Panc1 (cell line): ENCODE measurements around the gene CDC42BPA. TPM values are rescaled to one million over a fixed set of nuclear protein-coding genes. Genes with fewer than 3 reads are reported as not detected.

Experiments used
- ATAC-seq: fragments of 200-7000 bp; cut with Tn5 transposase; 2 replicates; pipeline ENCODE4 v1.9.1; 2020; ENCODE audit warnings: mild to moderate bottlenecking, moderate library complexity
- BruUV-seq: library from RNA; stranded (reverse); fragments of 400-500 nt; replicated peaks from 2 replicates; lab custom pipeline; 2021; lab: Mats Ljungman, UMichigan
- CTCF ChIA-PET: fragments of 300-600 bp; sonication (Branson Sonifier 250); formaldehyde crosslinking; loops from one replicate; lab custom pipeline; 2022; ENCODE audit warnings: antibody characterized with exemption; lab: Charles Lee
- POLR2A ChIA-PET: fragments of 300-600 bp; sonication (Branson Sonifier 250); formaldehyde crosslinking; loops from one replicate; lab custom pipeline; 2022; ENCODE audit warnings: antibody characterized with exemption; lab: Charles Lee
- DNase-seq: peaks from one replicate; pipeline ENCODE4 v3.0.0-alpha.2; 2010; ENCODE audit warnings: low read depth, low spot score
- H3K27ac ChIP-seq: 2 replicates; pipeline ENCODE4 v1.5.1; 2011; ENCODE audit warnings: mild to moderate bottlenecking, low read length, inconsistent platforms
- H3K27me3 ChIP-seq: fragments of 200-500 bp; sonication (Bioruptor generic); 2 replicates; pipeline ENCODE4 v1.6.0; 2014; ENCODE audit warnings: low read length, inconsistent platforms; ENCODE audit not compliant: control insufficient read depth, insufficient read depth
- H3K36me3 ChIP-seq: fragments of 200-500 bp; sonication (Bioruptor generic); 2 replicates; pipeline ENCODE4 v1.5.1; 2014; ENCODE audit warnings: inconsistent platforms, mild to moderate bottlenecking, low read length, moderate library complexity; ENCODE audit not compliant: control insufficient read depth, insufficient read depth
- H3K4me1 ChIP-seq: 2 replicates; pipeline ENCODE4 v1.5.1; 2011; ENCODE audit warnings: inconsistent platforms, mild to moderate bottlenecking, low read length, moderate library complexity; ENCODE audit not compliant: control insufficient read depth, insufficient read depth
- H3K4me3 ChIP-seq, 2 experiments: 2 replicates each; pipeline ENCODE4 v1.5.1; 2011 to 2012; ENCODE audit warnings: low read depth in 2 of 2, low read length in 2 of 2, mild to moderate bottlenecking in 2 of 2, inconsistent platforms in 1 of 2, moderate library complexity in 1 of 2
- H3K9me3 ChIP-seq: fragments of 200-500 bp; sonication (Bioruptor generic); 2 replicates; pipeline ENCODE4 v1.5.1; 2014; ENCODE audit warnings: low read depth, mild to moderate bottlenecking, inconsistent platforms, low read length, moderate library complexity; ENCODE audit not compliant: control insufficient read depth, insufficient read depth
- CTCF ChIP-seq: fragments of 450-650 bp; IDR thresholded peaks from 2 replicates; pipeline ENCODE4 v1.5.1; 2017; ENCODE audit warnings: mild to moderate bottlenecking
- POLR2AphosphoS5 ChIP-seq: IDR thresholded peaks from 2 replicates; pipeline ENCODE4 v1.6.1; 2012; ENCODE audit warnings: mild to moderate bottlenecking, low read depth, low read length, moderate library complexity
- REST ChIP-seq, 2 experiments: IDR thresholded peaks; 2 replicates each; pipeline ENCODE4 v1.6.1; 2011 to 2012; ENCODE audit warnings: low read depth in 2 of 2, control low read depth in 1 of 2, low read length in 1 of 2, mild to moderate bottlenecking in 1 of 2, moderate library complexity in 1 of 2; ENCODE audit not compliant: insufficient read depth in 1 of 2
- SIN3A ChIP-seq: IDR thresholded peaks from 2 replicates; pipeline ENCODE4 v1.6.1; 2012; ENCODE audit warnings: low read depth, mild to moderate bottlenecking, low read length, moderate library complexity, borderline replicate concordance; ENCODE audit not compliant: insufficient read depth
- TCF7L2 ChIP-seq: IDR thresholded peaks from 2 replicates; pipeline ENCODE4 v1.6.1; 2011; ENCODE audit warnings: mild to moderate bottlenecking, low read depth, low read length, inconsistent platforms
- in situ Hi-C: cut with HindIII; loops from 2 replicates; pipeline ENCODE4 v1.10.0; 2016; ENCODE audit warnings: low sequenced_read_pairs, low pct_unique_long_range_greater_than_20kb
- intact Hi-C: fragments of 100-400 bp; cut with micrococcal nuclease; formaldehyde crosslinking; loops from one replicate; pipeline ENCODE4 v1.10.0; 2022; ENCODE audit not compliant: unreplicated experiment
- total RNA-seq: library from RNA; stranded (reverse); gene quantifications from one replicate; pipeline ENCODE4 v1.2.1, GENCODE V29; 2021; ENCODE audit not compliant: unreplicated experiment

The CDC42BPA gene
- total RNA-seq, 1 experiment from 2014 or later: 32.8 TPM

GRCh38 chr1:227314014-227314848 lies 4.1 kb downstream of the CDC42BPA start:
- Histone ChIP-seq H3K9me3 (no peaks in the 10 kb centered on the region), H3K36me3 (no peaks in the 10 kb centered on the region), H3K4me3 (peak overlapping the region; percentile 28 to 97; a peak in 3 of 4 replicates), H3K4me1 (peaks cover 9% of the 10 kb centered on the region), H3K27me3 (no peaks in the 10 kb centered on the region), H3K27ac (peak overlapping the region; percentile 90; the same call in 1 of the 2 replicates)
- ChIA-PET POLR2A (no interaction called here), CTCF (no interaction called here)
- TF ChIP-seq REST (IDR thresholded peaks at IDR 0.05; ENCODE audit: insufficient read depth in 1 of 2, low read depth in 2 of 2, low read length in 1 of 2) (no peak), POLR2AphosphoS5 (no peak), CTCF (no peak), SIN3A (no peak), TCF7L2 (no peak)
- BruUV-seq: no TSS peak
- DNase-seq (no peak), ATAC-seq (no peak)
- intact Hi-C loops: no loop called here
- in situ Hi-C loops: no loop called here

- no peak for TF ChIP-seq CTCF
- no peak for TF ChIP-seq SIN3A
- no peak for TF ChIP-seq POLR2AphosphoS5
- TF ChIP-seq TCF7L2: no peak
- no peak for TF ChIP-seq REST (IDR thresholded peaks at IDR 0.05; ENCODE audit: insufficient read depth in 1 of 2, low read depth in 2 of 2, low read length in 1 of 2)
- peaks cover 5% of the 10 kb centered on the region; the same call in 1 of the 2 replicates for H3K4me1 ChIP-seq
- no peak overlapping the region for H3K27ac ChIP-seq
- ChIA-PET CTCF (no interaction called here), POLR2A (no interaction called here)
- no peak for ATAC-seq
- in situ Hi-C loops (no loop called here), intact Hi-C loops (no loop called here)
- H3K36me3 ChIP-seq: no peaks in the 10 kb centered on the region
- no peaks in the 10 kb centered on the region for H3K9me3 ChIP-seq
- no peak overlapping the region for H3K4me3 ChIP-seq
- no peak for DNase-seq
- no TSS peak for BruUV-seq
- no peaks in the 10 kb centered on the region for H3K27me3 ChIP-seq
Measured at GRCh38 chr1:227312361-227313025, 5.8 kb downstream of the CDC42BPA start.
